WTC11 (cell line): ENCODE data around the gene RFK. TPM values are rescaled to one million over a fixed set of nuclear protein-coding genes. Genes with fewer than 3 reads are reported as not detected.

Experiments used
- ATAC-seq: fragments of 200-7000 bp; cut with Tn5 transposase; 2 replicates; pipeline ENCODE4 v1.10.0; 2021; ENCODE audit warnings: mild to moderate bottlenecking, moderate library complexity
- CTCF ChIA-PET: fragments of 300-600 bp; sonication (Branson Sonifier 250); formaldehyde crosslinking; loops from one replicate; lab custom pipeline; 2021; ENCODE audit warnings: antibody characterized with exemption; lab: Charles Lee
- POLR2A ChIA-PET: fragments of 350-600 bp; sonication (Branson Sonifier 250); formaldehyde crosslinking; loops from one replicate; lab custom pipeline; 2021; ENCODE audit warnings: antibody characterized with exemption; lab: Charles Lee
- DNase-seq: peaks from one replicate; pipeline ENCODE4 v3.0.0; 2021; ENCODE audit warnings: low spot score
- H3K27ac Mint-ChIP-seq: 2 replicates; pipeline ENCODE4 v1.8.0; 2021; ENCODE audit warnings: mixed read lengths
- H3K27me3 Mint-ChIP-seq: 2 replicates; pipeline ENCODE4 v1.8.0; 2021; ENCODE audit warnings: low read depth, mild to moderate bottlenecking, moderate library complexity, mixed read lengths
- H3K36me3 Mint-ChIP-seq: 2 replicates; pipeline ENCODE4 v1.8.0; 2021; ENCODE audit warnings: mixed read lengths
- H3K4me1 Mint-ChIP-seq: 2 replicates; pipeline ENCODE4 v1.8.0; 2022; ENCODE audit warnings: mixed read lengths
- H3K4me3 Mint-ChIP-seq: 2 replicates; pipeline ENCODE4 v1.8.0; 2021; ENCODE audit warnings: mild to moderate bottlenecking, moderate library complexity, mixed read lengths
- H3K9me3 Mint-ChIP-seq: 2 replicates; pipeline ENCODE4 v1.8.0; 2021; ENCODE audit warnings: mixed read lengths
- ZNF263 ChIP-seq: sonication (generic); formaldehyde crosslinking; IDR thresholded peaks from 2 replicates; pipeline ENCODE4 v1.8.1; 2022; ENCODE audit warnings: low read depth, mild to moderate bottlenecking, moderate library complexity, missing genetic modification reagents
- total RNA-seq: library from RNA; stranded (reverse); gene quantifications from 3 replicates; pipeline ENCODE4 v1.2.3, GENCODE V29; 2021
- TF ChIP-seq, protein P1 (sequence below): sonication (generic); formaldehyde crosslinking; IDR thresholded peaks from 2 replicates; pipeline ENCODE4 v1.8.1; 2023; ENCODE audit warnings: mild to moderate bottlenecking, missing genetic modification reagents, moderate library complexity

RFK gene
- total RNA-seq, 1 experiment from 2014 or later, result 14.9 TPM

DNA sequence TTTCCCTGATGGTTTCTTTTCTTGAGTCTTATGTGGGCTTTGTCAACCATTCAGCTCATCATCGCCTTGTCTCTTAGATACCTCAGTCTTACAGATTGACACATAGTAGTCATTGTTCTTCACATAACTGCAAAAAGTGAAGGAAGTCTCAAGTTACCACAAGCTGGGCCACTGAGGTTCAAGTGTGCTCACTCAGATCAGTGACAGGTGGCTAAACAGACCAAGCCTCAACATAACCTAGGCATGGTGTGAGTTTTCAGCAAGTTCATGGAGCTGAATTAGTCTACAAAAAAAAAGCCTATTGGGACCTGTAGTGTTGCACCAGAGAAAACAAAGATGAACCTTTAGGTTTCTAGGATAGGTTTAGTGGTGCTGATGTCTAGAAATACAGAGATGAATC, 58.2 kb downstream of the RFK start:
- no peak for DNase-seq
- no peak for TF ChIP-seq ZNF263 (CRISPR knock-in tag)
- TF ChIP-seq, protein P1, sequence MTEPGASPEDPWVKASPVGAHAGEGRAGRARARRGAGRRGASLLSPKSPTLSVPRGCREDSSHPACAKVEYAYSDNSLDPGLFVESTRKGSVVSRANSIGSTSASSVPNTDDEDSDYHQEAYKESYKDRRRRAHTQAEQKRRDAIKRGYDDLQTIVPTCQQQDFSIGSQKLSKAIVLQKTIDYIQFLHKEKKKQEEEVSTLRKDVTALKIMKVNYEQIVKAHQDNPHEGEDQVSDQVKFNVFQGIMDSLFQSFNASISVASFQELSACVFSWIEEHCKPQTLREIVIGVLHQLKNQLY (CRISPR knock-in tag), result no peak
- peaks cover 8% of the 10 kb centered on the region; the same call in 1 of the 2 replicates for H3K27me3 Mint-ChIP-seq

More for the DNA sequence above, 58.2 kb downstream of the RFK start:
- ChIA-PET POLR2A (no interaction called here), CTCF (no interaction called here)
- Mint-ChIP-seq H3K4me1 (peaks cover 11% of the 10 kb centered on the region; the same call in 1 of the 2 replicates), H3K27ac (no peak overlapping the region), H3K4me3 (no peak overlapping the region), H3K9me3 (peaks cover 1% of the 10 kb centered on the region), H3K36me3 (no peaks in the 10 kb centered on the region)
- ATAC-seq, result no peak

Other genes starting within 250 kb of the RFK start
- 15.6 to 17.2 TPM (median 16.1 TPM) in 3 replicates for gene GCNT1, start 64.8 kb upstream of the RFK start, total RNA-seq